HEK293 (cell line): ENCODE data around the gene SHISA6.

Source experiments
- CTCF ChIA-PET: fragments of 350-600 bp; formaldehyde crosslinking; extraction: SDS; loops from one replicate; lab custom pipeline; 2021; ENCODE audit warnings: antibody characterized with exemption; lab: Yijun Ruan, JAX
- POLR2A ChIA-PET: fragments of 300-600 bp; formaldehyde crosslinking; extraction: SDS; loops from one replicate; lab custom pipeline; 2020; ENCODE audit warnings: antibody characterized with exemption, inconsistent platforms; lab: Yijun Ruan, JAX
- H3K27ac ChIP-seq: fragments of 200-500 bp; sonication (Bioruptor generic); 2 replicates; pipeline ENCODE4 v1.5.1; 2014; ENCODE audit warnings: low read depth, low read length, control low read depth, inconsistent platforms; ENCODE audit errors: extremely low read depth
- H3K36me3 ChIP-seq, 2 experiments: fragments of 200-500 bp in 1 of 2; sonication (Bioruptor generic) in 1 of 2; 1 replicate in 1 of 2; 2 replicates in 1 of 2; pipeline ENCODE4 v1.5.1; 2014 to 2017; ENCODE audit warnings: inconsistent platforms in 2 of 2, low read length in 2 of 2; ENCODE audit not compliant: control insufficient read depth in 2 of 2, insufficient read depth in 1 of 2
- H3K4me1 ChIP-seq: fragments of 200-500 bp; sonication (Bioruptor generic); 2 replicates; pipeline ENCODE4 v1.5.1; 2014; ENCODE audit warnings: mild to moderate bottlenecking, low read length, inconsistent platforms; ENCODE audit not compliant: control insufficient read depth, insufficient read depth
- H3K4me3 ChIP-seq: 2 replicates; pipeline ENCODE4 v1.5.1; 2011; ENCODE audit warnings: low read depth, mild to moderate bottlenecking, control low read depth, low read length, moderate library complexity
- H3K9me3 ChIP-seq: fragments of 200-500 bp; sonication (Bioruptor generic); 2 replicates; pipeline ENCODE4 v1.5.1; 2014; ENCODE audit warnings: low read depth, low read length, inconsistent platforms; ENCODE audit not compliant: control insufficient read depth, insufficient read depth
- CTCF ChIP-seq: fragments of 450-650 bp; formaldehyde crosslinking; IDR thresholded peaks from 2 replicates; pipeline ENCODE4 v1.5.1; 2016; ENCODE audit warnings: missing biosample characterization, missing genetic modification characterization
- KLF16 ChIP-seq: fragments of 450-650 bp; formaldehyde crosslinking; IDR thresholded peaks from 2 replicates; pipeline ENCODE4 v1.5.1; 2017; ENCODE audit warnings: missing biosample characterization, missing genetic modification characterization
- KLF8 ChIP-seq: fragments of 450-650 bp; formaldehyde crosslinking; IDR thresholded peaks from 2 replicates; pipeline ENCODE4 v1.5.1; 2016; ENCODE audit warnings: missing biosample characterization, missing genetic modification characterization
- PRDM1 ChIP-seq: fragments of 450-650 bp; formaldehyde crosslinking; IDR thresholded peaks from 2 replicates; pipeline ENCODE4; 2016; ENCODE audit warnings: missing biosample characterization, missing genetic modification characterization
- PRDM2 ChIP-seq: fragments of 450-650 bp; formaldehyde crosslinking; IDR thresholded peaks from 2 replicates; pipeline ENCODE4 v1.5.1; 2016; ENCODE audit warnings: missing biosample characterization, missing genetic modification characterization, borderline replicate concordance
- PRDM4 ChIP-seq: fragments of 450-650 bp; formaldehyde crosslinking; IDR thresholded peaks from 2 replicates; pipeline ENCODE4 v1.5.1; 2017; ENCODE audit warnings: missing biosample characterization, missing genetic modification characterization
- REPIN1 ChIP-seq: fragments of 450-650 bp; formaldehyde crosslinking; IDR thresholded peaks from 2 replicates; pipeline ENCODE4 v1.5.1; 2017; ENCODE audit warnings: missing biosample characterization, missing genetic modification characterization, low read depth
- SALL2 ChIP-seq: fragments of 450-650 bp; formaldehyde crosslinking; IDR thresholded peaks from 2 replicates; pipeline ENCODE4 v1.5.0; 2017; ENCODE audit warnings: missing biosample characterization, mild to moderate bottlenecking, missing genetic modification characterization, borderline replicate concordance
- SETDB1 ChIP-seq: IDR thresholded peaks from one replicate; pipeline ENCODE4 v1.6.1; 2017; ENCODE audit warnings: mild to moderate bottlenecking, low read length, moderate library complexity, mixed read lengths; ENCODE audit not compliant: insufficient read length
- YY1 ChIP-seq: fragments of 450-650 bp; formaldehyde crosslinking; IDR thresholded peaks from 2 replicates; pipeline ENCODE4 v1.5.1; 2018; ENCODE audit warnings: missing biosample characterization, missing genetic modification characterization
- ZNF138 ChIP-seq: fragments of 450-650 bp; formaldehyde crosslinking; IDR thresholded peaks from 2 replicates; pipeline ENCODE4 v1.5.1; 2016; ENCODE audit warnings: missing biosample characterization, missing genetic modification characterization, borderline replicate concordance
- ZNF211 ChIP-seq: fragments of 450-650 bp; formaldehyde crosslinking; IDR thresholded peaks from 2 replicates; pipeline ENCODE4 v1.5.1; 2016; ENCODE audit warnings: low read depth, missing biosample characterization, missing genetic modification characterization
- ZNF214 ChIP-seq: fragments of 450-650 bp; formaldehyde crosslinking; IDR thresholded peaks from 2 replicates; pipeline ENCODE4 v1.5.1; 2017; ENCODE audit warnings: missing biosample characterization, mild to moderate bottlenecking, missing genetic modification characterization, borderline replicate concordance
- ZNF26 ChIP-seq: fragments of 450-650 bp; formaldehyde crosslinking; IDR thresholded peaks from 2 replicates; pipeline ENCODE4 v1.5.1; 2016; ENCODE audit warnings: missing biosample characterization, missing genetic modification characterization
- ZNF433 ChIP-seq: fragments of 450-650 bp; formaldehyde crosslinking; IDR thresholded peaks from 2 replicates; pipeline ENCODE4 v1.5.1; 2016; ENCODE audit warnings: missing biosample characterization, missing genetic modification characterization, low read depth
- ZNF558 ChIP-seq: fragments of 450-650 bp; formaldehyde crosslinking; IDR thresholded peaks from 2 replicates; pipeline ENCODE4 v1.5.1; 2016; ENCODE audit warnings: missing biosample characterization, missing genetic modification characterization
- ZNF629 ChIP-seq: fragments of 450-650 bp; formaldehyde crosslinking; IDR thresholded peaks from 2 replicates; pipeline ENCODE4 v1.5.1; 2017; ENCODE audit warnings: missing biosample characterization, missing genetic modification characterization
- ZNF677 ChIP-seq: fragments of 450-650 bp; IDR thresholded peaks from 2 replicates; pipeline ENCODE4 v1.5.0; 2018; ENCODE audit warnings: missing biosample characterization, mild to moderate bottlenecking, missing genetic modification characterization, moderate library complexity
- ZNF692 ChIP-seq: fragments of 450-650 bp; formaldehyde crosslinking; IDR thresholded peaks from 2 replicates; pipeline ENCODE4 v1.5.1; 2016; ENCODE audit warnings: missing biosample characterization, missing genetic modification characterization
- ZNF701 ChIP-seq: fragments of 450-650 bp; formaldehyde crosslinking; IDR thresholded peaks from 2 replicates; pipeline ENCODE4 v1.5.1; 2016; ENCODE audit warnings: missing biosample characterization, missing genetic modification characterization
- ZNF777 ChIP-seq: fragments of 450-650 bp; formaldehyde crosslinking; IDR thresholded peaks from 2 replicates; pipeline ENCODE4 v1.5.1; 2017; ENCODE audit warnings: missing biosample characterization, missing genetic modification characterization, borderline replicate concordance
- ZSCAN23 ChIP-seq: fragments of 450-650 bp; formaldehyde crosslinking; IDR thresholded peaks from 2 replicates; pipeline ENCODE4 v1.5.1; 2016; ENCODE audit warnings: missing biosample characterization, missing genetic modification characterization

The SHISA6 gene

GRCh38 chr17:11363565-11364117 is 122.6 kb downstream of the SHISA6 start:
- no peaks in the 10 kb centered on the region for H3K9me3 ChIP-seq
- ChIA-PET POLR2A (no interaction called here), CTCF (no interaction called here)
- H3K36me3 ChIP-seq = no peaks in the 10 kb centered on the region
- no peak overlapping the region for H3K27ac ChIP-seq
- H3K4me3 ChIP-seq = no peak overlapping the region
- no peak for TF ChIP-seq PRDM4
- no peak for TF ChIP-seq ZNF629 (tag by site-specific recombination)
- no peak for TF ChIP-seq SETDB1
- no peak for TF ChIP-seq ZNF211 (tag by site-specific recombination)
- no peak for TF ChIP-seq PRDM2 (tag by site-specific recombination)
- TF ChIP-seq YY1 (tag by site-specific recombination) = no peak
- no peaks in the 10 kb centered on the region for H3K4me1 ChIP-seq

GRCh38 chr17:11366272-11366850 is 125.3 kb downstream of the SHISA6 start:
- Histone ChIP-seq H3K27ac (no peak overlapping the region), H3K9me3 (no peaks in the 10 kb centered on the region), H3K4me1 (no peaks in the 10 kb centered on the region), H3K4me3 (no peak overlapping the region), H3K36me3 (no peaks in the 10 kb centered on the region)
- ChIA-PET CTCF (no interaction called here), POLR2A (no interaction called here)
- no peak for TF ChIP-seq REPIN1
- no peak for TF ChIP-seq KLF16 (tag by site-specific recombination)
- no peak for TF ChIP-seq PRDM1 (tag by site-specific recombination)
- no peak for TF ChIP-seq ZNF558 (tag by site-specific recombination)
- TF ChIP-seq ZNF26 (tag by site-specific recombination) = no peak
- TF ChIP-seq ZSCAN23 (tag by site-specific recombination) = no peak
- TF ChIP-seq KLF8 (tag by site-specific recombination) = no peak
- TF ChIP-seq ZNF701 = no peak
- no peak for TF ChIP-seq ZNF692 (tag by site-specific recombination)
- no peak for TF ChIP-seq ZNF433 (tag by site-specific recombination)
- no peak for TF ChIP-seq ZNF214
- no peak for TF ChIP-seq ZNF138 (tag by site-specific recombination)
- no peak for TF ChIP-seq ZNF777
- TF ChIP-seq CTCF (tag by site-specific recombination) = no peak
- TF ChIP-seq SALL2 = no peak
- no peak for TF ChIP-seq ZNF677 (tag by site-specific recombination)
